PFSK-1 (cell line): ENCODE results near the gene ADNP2.

Experiments used
- FOXP2 ChIP-seq: optimal IDR thresholded peaks from 2 replicates; pipeline ENCODE3; 2011; ENCODE audit warnings: borderline replicate concordance, control low read depth, inconsistent platforms; ENCODE audit not compliant: insufficient read depth; ENCODE audit errors: extremely low read length, extremely low read depth
- POLR2AphosphoS5 ChIP-seq: IDR thresholded peaks from 2 replicates; pipeline ENCODE4 v1.6.1; 2012; ENCODE audit warnings: low read depth, mild to moderate bottlenecking, control low read depth, low read length, moderate library complexity
- REST ChIP-seq, 2 experiments: IDR thresholded peaks; 2 replicates each; pipeline versions ENCODE4 v1.6.1 to v1.8.0; 2011 to 2012; ENCODE audit warnings: low read depth in 2 of 2, low read length in 2 of 2, control low read depth in 1 of 2, inconsistent platforms in 1 of 2, mild to moderate bottlenecking in 1 of 2, moderate library complexity in 1 of 2; ENCODE audit not compliant: insufficient read depth in 1 of 2
- SIN3A ChIP-seq: IDR thresholded peaks from 2 replicates; pipeline ENCODE4 v1.6.1; 2012; ENCODE audit warnings: mild to moderate bottlenecking, low read length, moderate library complexity, borderline replicate concordance; ENCODE audit not compliant: insufficient read depth
- TAF1 ChIP-seq: IDR thresholded peaks from 2 replicates; pipeline ENCODE4 v1.6.1; 2012; ENCODE audit warnings: low read length, control low read depth, borderline replicate concordance; ENCODE audit not compliant: insufficient read depth

GRCh38 chr18:80140455-80140985 is 31.5 kb downstream of the ADNP2 start:
- no peak for TF ChIP-seq POLR2AphosphoS5
- TF ChIP-seq TAF1, result no peak
- no peak for TF ChIP-seq SIN3A
- TF ChIP-seq REST (IDR thresholded peaks at IDR 0.05; ENCODE audit: insufficient read depth in 1 of 2, low read depth in 2 of 2, low read length in 2 of 2), result no peak
- no peak for TF ChIP-seq FOXP2
